SU-DHL-6 (cell line): ENCODE results near the gene DSN1.

Experiments
- CTCF ChIP-seq: fragments of 200-600 bp; sonication (generic); IDR thresholded peaks from one replicate; pipeline ENCODE4 v1.5.1; 2017; ENCODE audit warnings: antibody characterized with exemption, mild to moderate bottlenecking, low read length, moderate library complexity; ENCODE audit not compliant: insufficient read depth, poor library complexity, severe bottlenecking
- EZH2phosphoT487 ChIP-seq: fragments of 200-600 bp; sonication (generic), shearing (Covaris generic); conservative IDR thresholded peaks from 2 replicates; pipeline ENCODE4 v1.6.1; 2018; ENCODE audit warnings: mild to moderate bottlenecking, antibody characterized with exemption, low read length, moderate library complexity, mixed read lengths

GRCh38 chr20:36752582-36752981 is 21.0 kb downstream of the DSN1 start:
- TF ChIP-seq EZH2phosphoT487 = no peak
- TF ChIP-seq CTCF = no peak
